ENCODE data around the gene ZNF275. TPM values are rescaled to one million over a fixed set of nuclear protein-coding genes. Genes with fewer than 3 reads are reported as not detected.
A peak's percentile ranks its signal among the peaks of the same experiment; 100 is the strongest.

Gene ZNF275
- total RNA-seq, 1 experiment from 2014 or later, result 5.9 TPM

DNA sequence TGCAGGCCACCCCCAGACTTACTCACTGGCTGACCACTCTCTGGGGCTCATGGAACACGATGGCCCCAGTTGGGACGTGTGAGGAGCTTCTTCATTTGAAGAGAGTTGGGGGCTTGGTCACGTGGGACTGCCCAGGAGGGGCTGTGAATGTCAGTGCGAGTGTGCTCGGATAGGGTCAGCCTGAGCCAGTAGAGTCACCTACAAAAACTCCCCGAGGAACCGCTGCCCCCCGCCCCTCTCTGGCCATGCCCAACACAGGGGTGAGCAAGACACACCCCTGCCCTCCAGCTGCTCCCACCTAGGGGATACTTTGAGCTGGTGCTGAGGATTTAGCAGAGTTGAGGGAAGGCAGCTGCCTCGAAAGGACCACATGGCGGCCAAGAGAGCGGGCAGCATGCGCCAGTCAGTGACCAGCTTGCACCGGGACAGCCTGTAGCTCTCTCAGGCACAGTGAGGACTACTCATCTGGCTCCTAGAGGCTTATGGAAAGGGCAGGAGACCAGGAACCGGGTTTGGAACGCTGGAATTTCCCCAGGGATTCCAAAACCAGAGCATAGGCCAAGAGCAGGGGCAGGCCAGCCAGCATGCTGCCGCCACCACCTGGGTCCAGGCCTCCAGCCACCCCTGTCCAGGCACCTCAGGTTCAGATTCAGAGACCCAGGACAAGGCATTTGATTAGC lies 58.8 kb downstream of the ZNF275 start:
- no peak overlapping the region for H3K4me3 ChIP-seq
- no peaks in the 10 kb centered on the region for H3K9me3 ChIP-seq
- no peaks in the 10 kb centered on the region for H3K27me3 ChIP-seq
- H3K36me3 ChIP-seq, result no peaks in the 10 kb centered on the region
- no peak for DNase-seq

DNA sequence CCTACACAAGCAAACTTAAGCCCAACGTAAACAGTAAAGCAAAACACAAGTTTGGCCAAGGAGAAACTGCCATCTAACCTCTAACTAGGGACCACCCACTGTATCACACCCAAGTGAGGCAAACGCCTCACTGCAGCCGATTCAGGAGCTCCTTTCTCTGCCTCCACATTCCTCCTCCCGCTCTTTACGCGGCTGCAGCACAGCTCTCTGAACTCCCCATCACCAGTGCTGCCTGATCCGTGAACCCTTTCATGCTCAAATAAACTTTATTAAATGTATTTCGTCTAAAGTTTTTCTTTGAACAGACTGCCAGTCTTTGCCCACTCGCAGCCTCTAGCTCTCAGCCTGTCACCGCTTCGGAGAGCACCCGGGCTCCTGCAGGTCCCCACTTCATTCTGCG lies 60.7 kb downstream of the ZNF275 start:
- Histone ChIP-seq H3K36me3 (no peaks in the 10 kb centered on the region), H3K27me3 (no peaks in the 10 kb centered on the region), H3K9me3 (no peaks in the 10 kb centered on the region), H3K4me3 (no peak overlapping the region)
- DNase-seq, result no peak

DNA sequence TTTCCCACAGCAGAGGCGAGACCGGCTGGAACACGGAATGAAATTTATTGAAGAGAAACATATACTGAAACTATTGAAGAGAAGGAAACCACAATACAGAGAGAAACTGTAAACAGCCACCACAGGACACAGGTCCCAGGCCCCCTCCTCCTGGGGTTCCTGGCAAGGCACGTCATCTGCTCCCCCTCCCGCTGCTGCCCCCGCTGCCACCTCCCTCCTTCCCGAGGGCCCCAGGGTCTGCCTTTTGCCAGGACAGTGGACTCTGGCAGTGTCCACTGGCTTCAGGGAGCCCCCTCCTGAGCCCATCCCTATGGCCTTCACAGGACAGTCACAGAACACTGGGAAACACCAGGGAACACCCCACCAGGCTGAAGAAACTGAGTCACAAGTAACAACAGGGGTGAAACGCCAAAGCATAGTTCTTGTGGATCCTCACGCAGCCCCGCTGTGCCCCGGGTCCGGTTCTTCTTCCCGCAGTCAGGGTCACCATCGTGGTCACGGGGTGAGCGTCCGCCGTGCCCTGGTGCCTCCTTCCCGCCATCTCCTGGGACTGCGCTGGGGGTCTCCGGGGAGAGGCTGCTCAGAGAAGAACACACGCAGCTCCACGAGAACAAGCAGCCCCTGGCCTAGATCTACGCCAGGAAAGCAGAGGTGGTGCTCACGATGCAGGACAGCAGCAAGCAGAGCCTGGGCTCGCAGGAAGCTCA lies 61.8 kb downstream of the ZNF275 start:
- no peak overlapping the region for H3K4me3 ChIP-seq
- no peaks in the 10 kb centered on the region for H3K9me3 ChIP-seq

DNA sequence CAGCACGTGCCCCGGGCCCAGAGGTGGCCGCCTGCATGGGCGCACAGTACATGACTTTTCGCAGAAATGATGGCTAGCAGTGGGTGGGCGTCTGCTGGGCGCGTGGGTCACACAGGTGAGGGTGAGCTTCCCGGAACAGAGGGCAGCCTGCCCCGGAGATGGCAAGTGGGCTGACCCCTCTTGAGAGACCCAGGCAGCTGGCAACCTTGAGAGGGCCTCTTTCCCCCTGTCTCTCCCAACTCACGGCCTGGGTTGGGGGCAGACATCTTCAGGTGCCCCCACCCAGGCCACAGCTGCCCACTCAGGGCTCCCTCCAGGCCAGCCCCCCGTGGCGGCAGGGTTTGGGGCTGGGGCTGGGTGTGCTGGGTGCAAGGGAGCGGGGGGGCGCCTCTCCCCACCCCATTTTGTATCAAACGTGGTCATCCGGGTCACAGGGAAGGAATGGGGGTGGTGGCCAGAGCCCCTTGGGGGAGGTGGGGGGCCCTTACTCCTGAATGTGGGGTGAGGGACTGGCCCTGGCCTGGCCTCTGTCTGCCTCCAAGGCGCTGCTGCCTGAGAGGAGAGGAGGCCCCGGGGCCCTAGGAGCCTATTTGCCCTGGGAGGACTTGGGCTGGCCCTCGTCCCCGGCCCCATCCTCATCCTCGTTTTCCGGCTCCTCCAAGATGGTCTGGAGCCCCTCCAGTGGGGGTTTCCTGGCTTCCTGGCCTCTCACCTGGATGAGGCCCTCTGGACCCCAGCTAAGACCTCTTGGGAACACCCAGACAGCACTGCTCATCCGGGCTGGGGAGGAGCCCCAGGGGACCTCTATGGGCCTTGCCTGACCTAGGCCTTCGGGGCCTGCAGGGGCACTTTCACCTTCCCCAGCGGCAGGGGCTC lies 62.6 kb downstream of the ZNF275 start:
- no peak for DNase-seq
- Histone ChIP-seq H3K27me3 (no peaks in the 10 kb centered on the region), H3K4me3 (no peak overlapping the region), H3K36me3 (no peaks in the 10 kb centered on the region), H3K9me3 (no peaks in the 10 kb centered on the region)

More for the DNA sequence above, 61.8 kb downstream of the ZNF275 start:
- H3K36me3 ChIP-seq, result no peaks in the 10 kb centered on the region
- no peak for DNase-seq
- no peaks in the 10 kb centered on the region for H3K27me3 ChIP-seq

DNA sequence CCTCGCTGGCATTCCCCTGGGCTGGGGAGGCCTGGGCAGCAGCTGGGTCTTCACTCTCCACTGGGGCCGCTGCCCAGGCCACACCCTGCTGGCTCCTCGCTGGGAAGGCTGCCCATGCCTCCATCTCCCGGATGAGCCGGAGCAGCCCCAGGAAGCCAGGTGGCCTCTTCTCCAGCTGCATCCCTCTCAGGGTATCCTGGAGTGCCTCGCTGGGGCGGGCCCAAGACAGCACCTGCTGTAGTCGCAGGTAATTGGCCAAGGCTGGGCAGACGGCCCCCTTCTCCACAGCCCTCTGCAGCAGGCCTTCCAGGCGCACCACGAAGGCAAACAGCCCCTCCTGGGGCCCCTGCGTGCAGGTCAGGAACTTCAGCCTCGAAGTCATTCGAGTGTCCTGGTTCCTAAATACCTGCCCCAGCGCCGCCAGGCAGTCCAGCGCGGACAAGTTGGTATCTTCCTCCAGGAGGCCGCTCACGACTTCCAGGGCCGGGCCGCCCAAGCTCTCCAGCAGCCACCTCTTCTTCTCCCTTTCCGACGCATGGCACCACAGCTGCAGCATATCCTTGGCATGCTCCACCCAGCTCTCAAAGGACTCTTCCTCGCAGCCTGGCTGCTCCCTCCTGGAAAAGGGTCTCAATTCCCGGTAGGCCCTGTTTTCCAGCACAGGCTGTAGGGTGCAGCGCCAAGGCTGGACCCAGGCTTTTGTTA lies 63.5 kb downstream of the ZNF275 start:
- Histone ChIP-seq H3K4me3 (no peak overlapping the region), H3K27me3 (no peaks in the 10 kb centered on the region), H3K9me3 (no peaks in the 10 kb centered on the region), H3K36me3 (no peaks in the 10 kb centered on the region)
- no peak for DNase-seq

DNA sequence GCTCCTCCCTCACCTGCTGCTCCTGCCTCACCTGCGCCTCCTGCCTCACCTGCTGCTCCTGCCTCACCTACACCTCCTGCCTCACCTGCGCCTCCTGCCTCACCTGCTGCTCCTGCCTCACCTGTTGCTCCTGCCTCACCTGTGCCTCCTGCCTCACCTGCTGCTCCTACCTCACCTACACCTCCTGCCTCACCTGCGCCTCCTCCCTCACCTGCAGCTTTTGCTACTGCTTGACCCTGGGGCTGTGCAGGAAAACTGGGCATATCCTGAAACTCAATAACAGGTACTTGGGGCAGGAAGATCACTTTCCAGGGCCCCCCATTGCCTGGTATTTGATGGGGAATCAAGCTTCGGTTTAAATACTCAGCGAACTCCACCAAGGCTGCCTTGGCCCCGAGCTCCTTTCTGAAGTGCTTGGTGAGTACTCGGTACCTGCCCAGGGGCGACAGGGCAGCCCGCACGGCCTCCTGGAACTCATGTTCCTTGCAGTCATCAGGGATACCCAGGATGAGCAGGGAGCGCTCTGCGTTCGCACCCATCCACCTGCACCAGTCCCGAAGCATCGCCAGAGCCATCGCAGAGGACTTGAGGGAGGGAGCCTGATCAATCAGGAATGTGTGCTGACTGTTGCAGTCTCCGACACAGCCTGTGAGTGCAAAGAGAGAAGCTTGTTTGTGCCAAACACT lies 64.5 kb downstream of the ZNF275 start:
- no peak for DNase-seq
- no peaks in the 10 kb centered on the region for H3K9me3 ChIP-seq
- H3K27me3 ChIP-seq, result peaks cover 2% of the 10 kb centered on the region; the same call in 1 of the 2 replicates
- no peaks in the 10 kb centered on the region for H3K36me3 ChIP-seq
- H3K4me3 ChIP-seq, result no peak overlapping the region

DNA sequence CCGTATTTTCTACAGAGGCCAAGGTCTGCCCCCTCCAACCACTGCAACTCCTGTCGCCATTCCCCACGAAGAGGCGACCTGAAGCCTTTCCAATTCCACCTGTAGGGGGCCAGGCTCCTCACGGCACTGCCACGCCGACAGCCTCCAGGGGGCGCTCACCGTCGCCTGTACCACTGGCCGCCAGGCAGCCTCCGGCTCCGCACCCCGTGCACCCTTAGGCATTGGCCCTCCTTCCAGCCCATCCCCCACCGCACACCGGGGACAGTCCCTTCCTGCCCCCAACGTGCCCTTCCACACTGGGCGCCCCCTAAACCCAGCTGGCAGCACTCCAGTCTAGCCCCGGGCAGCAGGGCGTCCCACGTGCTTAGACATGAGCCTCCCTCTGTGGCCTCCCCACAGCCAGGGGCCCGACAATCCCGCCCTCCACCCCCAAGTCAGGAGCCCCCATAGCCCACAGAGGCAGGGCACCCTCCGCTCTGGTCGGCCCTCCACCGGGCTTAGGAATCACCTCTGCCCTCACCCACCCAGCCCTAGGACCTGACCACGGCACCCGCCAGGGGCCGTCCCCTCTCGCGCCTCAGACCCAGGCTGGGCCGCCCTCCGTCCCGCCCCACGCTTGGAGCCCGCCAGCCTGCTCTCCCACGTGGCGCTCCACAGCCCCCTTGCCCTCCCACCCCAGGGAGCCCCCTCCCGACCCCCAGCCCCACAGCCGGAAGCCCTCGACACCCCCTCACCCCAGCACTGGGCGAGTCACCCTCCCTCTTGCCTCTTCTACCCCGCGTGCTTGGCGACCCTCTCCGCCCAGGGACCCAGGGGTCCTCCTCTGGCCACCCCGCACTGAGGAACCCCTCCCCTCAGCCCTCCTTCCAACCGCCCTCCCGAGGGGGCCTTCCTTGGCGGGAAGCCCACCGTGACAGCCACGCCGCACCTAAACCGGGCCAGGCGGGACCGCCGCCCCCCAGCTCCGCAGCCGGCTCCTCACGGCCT lies 66.5 kb downstream of the ZNF275 start:
- Histone ChIP-seq H3K4me3 (no peak overlapping the region), H3K27me3 (peaks cover 2% of the 10 kb centered on the region; the same call in 1 of the 2 replicates), H3K9me3 (no peaks in the 10 kb centered on the region), H3K36me3 (no peaks in the 10 kb centered on the region)
- peak; percentile 29 for DNase-seq

DNA sequence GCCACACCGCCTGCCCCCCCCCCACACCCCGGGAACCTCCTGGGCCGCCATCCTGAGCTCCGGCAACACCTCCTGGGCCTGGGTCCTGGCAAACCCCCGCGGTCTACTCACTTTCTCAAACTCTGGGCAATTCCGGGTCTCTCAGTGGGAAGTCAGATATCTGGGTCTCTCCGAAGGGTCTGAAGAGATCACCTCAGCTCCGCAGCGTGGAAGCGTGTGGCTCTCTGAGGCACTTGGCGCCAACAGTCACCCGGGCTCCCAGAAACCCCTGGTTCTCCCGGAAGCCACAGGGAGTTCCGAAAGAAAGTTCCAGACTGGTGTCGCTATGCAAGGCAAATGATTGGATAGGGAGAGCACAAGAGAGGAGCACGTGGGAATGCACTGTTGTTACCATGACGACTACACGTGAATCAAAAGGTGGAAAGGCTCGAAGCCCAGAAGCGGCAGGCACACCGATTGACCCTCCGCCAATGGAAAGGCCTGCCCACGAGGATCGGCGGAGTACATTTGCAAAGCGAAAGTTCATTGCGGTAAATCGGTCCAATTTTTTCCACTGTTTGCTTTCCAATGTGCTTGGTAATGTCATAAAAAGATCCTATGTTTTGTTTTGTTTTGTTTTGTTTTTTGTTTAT lies 67.3 kb downstream of the ZNF275 start, which contains the start of gene PNMA6E:
Gene PNMA6E, minus strand, starts transcription at position 218 of the 632 bp plus-strand sequence. CDS start 2,501 bp downstream, outside the sequence.
- Histone ChIP-seq H3K9me3 (no peaks in the 10 kb centered on the region), H3K36me3 (no peaks in the 10 kb centered on the region), H3K27me3 (peaks cover 2% of the 10 kb centered on the region; the same call in 1 of the 2 replicates), H3K4me3 (no peak within 1 kb of the TSS)
- DNase-seq, result no peak

Other genes with a start within 250 kb of the ZNF275 start
- gene MAGEA1, start 154.9 kb upstream of the ZNF275 start, total RNA-seq (2014; rRNA removed; shearing (Covaris generic); ENCODE audit: low replicate concordance), result not detected in 2 replicates
- gene PNMA6F, start 12.4 kb upstream of the ZNF275 start, total RNA-seq (2014; rRNA removed; shearing (Covaris generic); ENCODE audit: low replicate concordance), result not detected in 2 replicates
- not detected in 2 replicates for gene PNMA6E, start 67.2 kb downstream of the ZNF275 start, total RNA-seq (2014; rRNA removed; shearing (Covaris generic); ENCODE audit: low replicate concordance)
- gene ZFP92, start 77.3 kb downstream of the ZNF275 start, total RNA-seq (2014; rRNA removed; shearing (Covaris generic); ENCODE audit: low replicate concordance), result 0.02 and 0.07 TPM in 2 replicates
- 12.0 TPM in 1 of 2 replicates, not detected in the other for gene TREX2, start 111.9 kb downstream of the ZNF275 start, total RNA-seq (2014; rRNA removed; shearing (Covaris generic); ENCODE audit: low replicate concordance)
- 42.4 and 101 TPM in 2 replicates for gene HAUS7, start 136.4 kb downstream of the ZNF275 start, total RNA-seq (2014; rRNA removed; shearing (Covaris generic); ENCODE audit: low replicate concordance)
- 35.9 and 94.7 TPM in 2 replicates for gene BGN, start 160.8 kb downstream of the ZNF275 start, total RNA-seq (2014; rRNA removed; shearing (Covaris generic); ENCODE audit: low replicate concordance)
- 0.13 TPM in 1 of 2 replicates, not detected in the other for gene ATP2B3, start 183.5 kb downstream of the ZNF275 start, total RNA-seq (2014; rRNA removed; shearing (Covaris generic); ENCODE audit: low replicate concordance)